WTC11 (cell line): ENCODE results near the gene HBB. TPM values are rescaled to one million over a fixed set of nuclear protein-coding genes. Genes with fewer than 3 reads are reported as not detected.
A peak's percentile ranks its signal among the peaks of the same experiment; 100 is the strongest.

Experiments used
- ATAC-seq: fragments of 200-7000 bp; cut with Tn5 transposase; 2 replicates; pipeline ENCODE4 v1.10.0; 2021; ENCODE audit warnings: mild to moderate bottlenecking, moderate library complexity
- CTCF ChIA-PET: fragments of 300-600 bp; sonication (Branson Sonifier 250); formaldehyde crosslinking; loops from one replicate; lab custom pipeline; 2021; ENCODE audit warnings: antibody characterized with exemption; lab: Charles Lee
- POLR2A ChIA-PET: fragments of 350-600 bp; sonication (Branson Sonifier 250); formaldehyde crosslinking; loops from one replicate; lab custom pipeline; 2021; ENCODE audit warnings: antibody characterized with exemption; lab: Charles Lee
- DNase-seq: peaks from one replicate; pipeline ENCODE4 v3.0.0; 2021; ENCODE audit warnings: low spot score
- H3K27ac Mint-ChIP-seq: 2 replicates; pipeline ENCODE4 v1.8.0; 2021; ENCODE audit warnings: mixed read lengths
- H3K27me3 Mint-ChIP-seq: 2 replicates; pipeline ENCODE4 v1.8.0; 2021; ENCODE audit warnings: low read depth, mild to moderate bottlenecking, moderate library complexity, mixed read lengths
- H3K36me3 Mint-ChIP-seq: 2 replicates; pipeline ENCODE4 v1.8.0; 2021; ENCODE audit warnings: mixed read lengths
- H3K4me1 Mint-ChIP-seq: 2 replicates; pipeline ENCODE4 v1.8.0; 2022; ENCODE audit warnings: mixed read lengths
- H3K4me3 Mint-ChIP-seq: 2 replicates; pipeline ENCODE4 v1.8.0; 2021; ENCODE audit warnings: mild to moderate bottlenecking, moderate library complexity, mixed read lengths
- H3K9me3 Mint-ChIP-seq: 2 replicates; pipeline ENCODE4 v1.8.0; 2021; ENCODE audit warnings: mixed read lengths
- CREM ChIP-seq: sonication (generic); formaldehyde crosslinking; IDR thresholded peaks from 2 replicates; pipeline ENCODE4 v1.8.1; 2022; ENCODE audit warnings: mild to moderate bottlenecking, missing genetic modification reagents, moderate library complexity
- ETV6 ChIP-seq: sonication (generic); formaldehyde crosslinking; IDR thresholded peaks from 2 replicates; pipeline ENCODE4 v1.8.1; 2022; ENCODE audit warnings: mild to moderate bottlenecking, missing genetic modification reagents
- FOXK1 ChIP-seq: sonication (generic); formaldehyde crosslinking; IDR thresholded peaks from 2 replicates; pipeline ENCODE4 v1.8.0; 2022; ENCODE audit warnings: mild to moderate bottlenecking, moderate library complexity, missing genetic modification reagents
- FOXP1 ChIP-seq: sonication (generic); formaldehyde crosslinking; IDR thresholded peaks from 2 replicates; pipeline ENCODE4 v1.8.0; 2022; ENCODE audit warnings: missing genetic modification reagents, mild to moderate bottlenecking, moderate library complexity, borderline replicate concordance
- GTF2I ChIP-seq: fragments of 250-450 bp; sonication (Bioruptor Pico); conservative IDR thresholded peaks from 2 replicates; pipeline ENCODE4 v1.4.0; 2021; ENCODE audit warnings: mild to moderate bottlenecking
- NR2C2 ChIP-seq: sonication (generic); formaldehyde crosslinking; IDR thresholded peaks from 2 replicates; pipeline ENCODE4 v1.8.0; 2022; ENCODE audit warnings: mild to moderate bottlenecking, missing genetic modification reagents
- OVOL2 ChIP-seq: fragments of 250-450 bp; sonication (Bioruptor Pico); IDR thresholded peaks from 2 replicates; pipeline ENCODE4 v1.9.0; 2021; ENCODE audit warnings: mild to moderate bottlenecking, borderline replicate concordance
- RORB ChIP-seq: fragments of 250-450 bp; sonication (Bioruptor Pico); IDR thresholded peaks from 2 replicates; pipeline ENCODE4 v1.9.0; 2021; ENCODE audit warnings: mild to moderate bottlenecking
- SOX15 ChIP-seq: fragments of 250-450 bp; sonication (Bioruptor Pico); IDR thresholded peaks from 2 replicates; pipeline ENCODE4 v1.9.0; 2021; ENCODE audit warnings: mild to moderate bottlenecking
- TEAD4 ChIP-seq: sonication (generic); formaldehyde crosslinking; IDR thresholded peaks from 2 replicates; pipeline ENCODE4 v1.8.0; 2022; ENCODE audit warnings: mild to moderate bottlenecking, missing genetic modification reagents
- TP53 ChIP-seq: sonication (generic); formaldehyde crosslinking; IDR thresholded peaks from 2 replicates; pipeline ENCODE4 v1.8.1; 2023; ENCODE audit warnings: mild to moderate bottlenecking, missing genetic modification reagents
- ZNF263 ChIP-seq: sonication (generic); formaldehyde crosslinking; IDR thresholded peaks from 2 replicates; pipeline ENCODE4 v1.8.1; 2022; ENCODE audit warnings: low read depth, mild to moderate bottlenecking, moderate library complexity, missing genetic modification reagents
- ZNF396 ChIP-seq: fragments of 250-450 bp; sonication (Bioruptor Pico); IDR thresholded peaks from 2 replicates; pipeline ENCODE4 v1.8.0; 2021; ENCODE audit warnings: mild to moderate bottlenecking, moderate library complexity, borderline replicate concordance
- ZNF423 ChIP-seq: fragments of 250-450 bp; sonication (Bioruptor Pico); IDR thresholded peaks from 2 replicates; pipeline ENCODE4 v2.1.2; 2022; ENCODE audit warnings: mild to moderate bottlenecking, moderate library complexity
- total RNA-seq: library from RNA; stranded (reverse); gene quantifications from 3 replicates; pipeline ENCODE4 v1.2.3, GENCODE V29; 2021
- TF ChIP-seq, protein P1 (sequence below): fragments of 250-450 bp; sonication (Bioruptor Pico); IDR thresholded peaks from 2 replicates; pipeline ENCODE4 v1.9.0; 2021; ENCODE audit warnings: mild to moderate bottlenecking, borderline replicate concordance
- TF ChIP-seq, protein P2 (sequence below): sonication (generic); formaldehyde crosslinking; IDR thresholded peaks from 2 replicates; pipeline ENCODE4 v1.8.0; 2022; ENCODE audit warnings: mild to moderate bottlenecking, missing genetic modification reagents
- TF ChIP-seq, protein P3 (sequence below): sonication (generic); formaldehyde crosslinking; IDR thresholded peaks from 2 replicates; pipeline ENCODE4 v1.8.0; 2023; ENCODE audit warnings: mild to moderate bottlenecking, missing genetic modification reagents
- TF ChIP-seq, protein P4 (sequence below): sonication (generic); formaldehyde crosslinking; IDR thresholded peaks from 2 replicates; pipeline ENCODE4 v1.8.1; 2022; ENCODE audit warnings: low read depth, missing genetic modification reagents, borderline replicate concordance
- TF ChIP-seq, protein P5 (sequence below): sonication (generic); formaldehyde crosslinking; conservative IDR thresholded peaks from 2 replicates; pipeline ENCODE4 v1.8.1; 2022; ENCODE audit warnings: mild to moderate bottlenecking, missing genetic modification reagents
- TF ChIP-seq, protein P6 (sequence below): sonication (generic); formaldehyde crosslinking; IDR thresholded peaks from 2 replicates; pipeline ENCODE4 v1.8.1; 2023; ENCODE audit warnings: mild to moderate bottlenecking, missing genetic modification reagents, moderate library complexity

Gene HBB
- total RNA-seq, 1 experiment from 2014 or later: not detected

DNA sequence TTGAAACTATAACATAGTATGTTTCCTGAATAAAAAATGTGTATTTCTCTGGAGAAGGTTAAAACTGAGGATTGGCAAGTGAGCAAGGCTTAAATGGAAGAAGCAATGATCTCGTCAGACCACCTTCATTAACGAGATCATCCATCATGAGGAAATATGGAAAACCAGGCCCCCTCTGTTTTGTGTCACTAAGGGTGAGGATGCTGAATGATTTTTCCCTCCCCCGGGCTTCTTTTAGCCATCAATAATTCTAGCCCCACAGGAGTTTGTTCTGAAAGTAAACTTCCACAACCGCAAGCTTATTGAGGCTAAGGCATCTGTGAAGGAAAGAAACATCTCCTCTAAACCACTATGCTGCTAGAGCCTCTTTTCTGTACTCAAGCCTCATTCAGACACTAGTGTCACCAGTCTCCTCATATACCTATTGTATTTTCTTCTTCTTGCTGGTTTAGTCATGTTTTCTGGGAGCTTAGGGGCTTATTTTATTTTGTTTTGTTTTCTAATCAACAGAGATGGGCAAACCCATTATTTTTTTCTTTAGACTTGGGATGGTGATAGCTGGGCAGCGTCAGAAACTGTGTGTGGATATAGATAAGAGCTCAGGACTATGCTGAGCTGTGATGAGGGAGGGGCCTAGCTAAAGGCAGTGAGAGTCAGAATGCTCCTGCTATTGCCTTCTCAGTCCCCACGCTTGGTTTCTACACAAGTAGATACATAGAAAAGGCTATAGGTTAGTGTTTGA is 48.7 kb upstream of the HBB start:
- ChIA-PET POLR2A (no interaction called here), CTCF (interaction anchor here (0.7 kb wide), 1 partner anchor 16 kb away, joined by 3 read pairs; no protein-coding TSS in a partner anchor)
- H3K36me3 Mint-ChIP-seq: no peaks in the 10 kb centered on the region
- H3K9me3 Mint-ChIP-seq: no peaks in the 10 kb centered on the region
- TF ChIP-seq SOX15 (CRISPR knock-in tag) (no peak), ETV6 (CRISPR knock-in tag) (no peak), OVOL2 (CRISPR knock-in tag) (no peak), GTF2I (CRISPR knock-in tag) (no peak), ZNF396 (CRISPR knock-in tag) (no peak), NR2C2 (CRISPR knock-in tag) (no peak), RORB (CRISPR knock-in tag) (no peak), FOXK1 (CRISPR knock-in tag) (no peak), TP53 (no peak), CREM (CRISPR knock-in tag) (no peak)
- TF ChIP-seq, protein P1, sequence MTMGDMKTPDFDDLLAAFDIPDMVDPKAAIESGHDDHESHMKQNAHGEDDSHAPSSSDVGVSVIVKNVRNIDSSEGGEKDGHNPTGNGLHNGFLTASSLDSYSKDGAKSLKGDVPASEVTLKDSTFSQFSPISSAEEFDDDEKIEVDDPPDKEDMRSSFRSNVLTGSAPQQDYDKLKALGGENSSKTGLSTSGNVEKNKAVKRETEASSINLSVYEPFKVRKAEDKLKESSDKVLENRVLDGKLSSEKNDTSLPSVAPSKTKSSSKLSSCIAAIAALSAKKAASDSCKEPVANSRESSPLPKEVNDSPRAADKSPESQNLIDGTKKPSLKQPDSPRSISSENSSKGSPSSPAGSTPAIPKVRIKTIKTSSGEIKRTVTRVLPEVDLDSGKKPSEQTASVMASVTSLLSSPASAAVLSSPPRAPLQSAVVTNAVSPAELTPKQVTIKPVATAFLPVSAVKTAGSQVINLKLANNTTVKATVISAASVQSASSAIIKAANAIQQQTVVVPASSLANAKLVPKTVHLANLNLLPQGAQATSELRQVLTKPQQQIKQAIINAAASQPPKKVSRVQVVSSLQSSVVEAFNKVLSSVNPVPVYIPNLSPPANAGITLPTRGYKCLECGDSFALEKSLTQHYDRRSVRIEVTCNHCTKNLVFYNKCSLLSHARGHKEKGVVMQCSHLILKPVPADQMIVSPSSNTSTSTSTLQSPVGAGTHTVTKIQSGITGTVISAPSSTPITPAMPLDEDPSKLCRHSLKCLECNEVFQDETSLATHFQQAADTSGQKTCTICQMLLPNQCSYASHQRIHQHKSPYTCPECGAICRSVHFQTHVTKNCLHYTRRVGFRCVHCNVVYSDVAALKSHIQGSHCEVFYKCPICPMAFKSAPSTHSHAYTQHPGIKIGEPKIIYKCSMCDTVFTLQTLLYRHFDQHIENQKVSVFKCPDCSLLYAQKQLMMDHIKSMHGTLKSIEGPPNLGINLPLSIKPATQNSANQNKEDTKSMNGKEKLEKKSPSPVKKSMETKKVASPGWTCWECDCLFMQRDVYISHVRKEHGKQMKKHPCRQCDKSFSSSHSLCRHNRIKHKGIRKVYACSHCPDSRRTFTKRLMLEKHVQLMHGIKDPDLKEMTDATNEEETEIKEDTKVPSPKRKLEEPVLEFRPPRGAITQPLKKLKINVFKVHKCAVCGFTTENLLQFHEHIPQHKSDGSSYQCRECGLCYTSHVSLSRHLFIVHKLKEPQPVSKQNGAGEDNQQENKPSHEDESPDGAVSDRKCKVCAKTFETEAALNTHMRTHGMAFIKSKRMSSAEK: no peak
- TF ChIP-seq, protein P2, sequence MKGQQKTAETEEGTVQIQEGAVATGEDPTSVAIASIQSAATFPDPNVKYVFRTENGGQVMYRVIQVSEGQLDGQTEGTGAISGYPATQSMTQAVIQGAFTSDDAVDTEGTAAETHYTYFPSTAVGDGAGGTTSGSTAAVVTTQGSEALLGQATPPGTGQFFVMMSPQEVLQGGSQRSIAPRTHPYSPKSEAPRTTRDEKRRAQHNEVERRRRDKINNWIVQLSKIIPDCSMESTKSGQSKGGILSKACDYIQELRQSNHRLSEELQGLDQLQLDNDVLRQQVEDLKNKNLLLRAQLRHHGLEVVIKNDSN: no peak
- TF ChIP-seq, protein P3, sequence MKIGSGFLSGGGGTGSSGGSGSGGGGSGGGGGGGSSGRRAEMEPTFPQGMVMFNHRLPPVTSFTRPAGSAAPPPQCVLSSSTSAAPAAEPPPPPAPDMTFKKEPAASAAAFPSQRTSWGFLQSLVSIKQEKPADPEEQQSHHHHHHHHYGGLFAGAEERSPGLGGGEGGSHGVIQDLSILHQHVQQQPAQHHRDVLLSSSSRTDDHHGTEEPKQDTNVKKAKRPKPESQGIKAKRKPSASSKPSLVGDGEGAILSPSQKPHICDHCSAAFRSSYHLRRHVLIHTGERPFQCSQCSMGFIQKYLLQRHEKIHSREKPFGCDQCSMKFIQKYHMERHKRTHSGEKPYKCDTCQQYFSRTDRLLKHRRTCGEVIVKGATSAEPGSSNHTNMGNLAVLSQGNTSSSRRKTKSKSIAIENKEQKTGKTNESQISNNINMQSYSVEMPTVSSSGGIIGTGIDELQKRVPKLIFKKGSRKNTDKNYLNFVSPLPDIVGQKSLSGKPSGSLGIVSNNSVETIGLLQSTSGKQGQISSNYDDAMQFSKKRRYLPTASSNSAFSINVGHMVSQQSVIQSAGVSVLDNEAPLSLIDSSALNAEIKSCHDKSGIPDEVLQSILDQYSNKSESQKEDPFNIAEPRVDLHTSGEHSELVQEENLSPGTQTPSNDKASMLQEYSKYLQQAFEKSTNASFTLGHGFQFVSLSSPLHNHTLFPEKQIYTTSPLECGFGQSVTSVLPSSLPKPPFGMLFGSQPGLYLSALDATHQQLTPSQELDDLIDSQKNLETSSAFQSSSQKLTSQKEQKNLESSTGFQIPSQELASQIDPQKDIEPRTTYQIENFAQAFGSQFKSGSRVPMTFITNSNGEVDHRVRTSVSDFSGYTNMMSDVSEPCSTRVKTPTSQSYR (CRISPR knock-in tag): no peak
- TF ChIP-seq, protein P4, sequence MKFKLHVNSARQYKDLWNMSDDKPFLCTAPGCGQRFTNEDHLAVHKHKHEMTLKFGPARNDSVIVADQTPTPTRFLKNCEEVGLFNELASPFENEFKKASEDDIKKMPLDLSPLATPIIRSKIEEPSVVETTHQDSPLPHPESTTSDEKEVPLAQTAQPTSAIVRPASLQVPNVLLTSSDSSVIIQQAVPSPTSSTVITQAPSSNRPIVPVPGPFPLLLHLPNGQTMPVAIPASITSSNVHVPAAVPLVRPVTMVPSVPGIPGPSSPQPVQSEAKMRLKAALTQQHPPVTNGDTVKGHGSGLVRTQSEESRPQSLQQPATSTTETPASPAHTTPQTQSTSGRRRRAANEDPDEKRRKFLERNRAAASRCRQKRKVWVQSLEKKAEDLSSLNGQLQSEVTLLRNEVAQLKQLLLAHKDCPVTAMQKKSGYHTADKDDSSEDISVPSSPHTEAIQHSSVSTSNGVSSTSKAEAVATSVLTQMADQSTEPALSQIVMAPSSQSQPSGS (CRISPR knock-in tag): no peak
- TF ChIP-seq, protein P5, sequence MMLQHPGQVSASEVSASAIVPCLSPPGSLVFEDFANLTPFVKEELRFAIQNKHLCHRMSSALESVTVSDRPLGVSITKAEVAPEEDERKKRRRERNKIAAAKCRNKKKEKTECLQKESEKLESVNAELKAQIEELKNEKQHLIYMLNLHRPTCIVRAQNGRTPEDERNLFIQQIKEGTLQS (CRISPR knock-in tag): no peak
- DNase-seq: no peak
- no peaks in the 10 kb centered on the region for H3K27me3 Mint-ChIP-seq
- peaks cover 6% of the 10 kb centered on the region for H3K4me1 Mint-ChIP-seq
- no peak overlapping the region for H3K4me3 Mint-ChIP-seq
- no peak for ATAC-seq
- H3K27ac Mint-ChIP-seq: no peak overlapping the region

DNA sequence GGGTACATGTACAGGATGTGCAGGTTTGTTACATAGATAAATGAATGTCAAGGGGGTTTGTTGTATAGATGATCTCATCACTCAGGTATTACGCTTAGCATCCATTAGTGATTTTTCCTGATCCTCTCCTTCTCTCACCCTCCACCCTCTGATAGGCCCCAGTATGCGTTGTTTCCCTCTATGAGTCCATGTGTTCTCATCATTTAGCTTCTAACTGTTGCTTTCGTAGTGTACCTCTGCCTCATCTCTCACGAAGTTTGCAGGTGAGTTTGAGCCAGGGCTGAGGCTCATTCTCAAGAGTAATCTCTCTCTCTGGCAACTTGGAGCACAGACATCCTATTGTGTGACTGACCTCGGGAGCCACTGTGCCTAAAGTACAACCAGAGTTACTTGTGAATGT is 47.5 kb upstream of the HBB start:
- no peak overlapping the region for H3K4me3 Mint-ChIP-seq
- H3K36me3 Mint-ChIP-seq: no peaks in the 10 kb centered on the region
- H3K27ac Mint-ChIP-seq: peak overlapping the region; percentile 46; the same call in 1 of the 2 replicates
- no peaks in the 10 kb centered on the region for H3K9me3 Mint-ChIP-seq
- no peaks in the 10 kb centered on the region for H3K27me3 Mint-ChIP-seq
- H3K4me1 Mint-ChIP-seq: peaks cover 5% of the 10 kb centered on the region
- DNase-seq (no peak), ATAC-seq (peak; percentile 62)
- ChIA-PET POLR2A (no interaction called here), CTCF (no interaction called here)
- TF ChIP-seq ZNF263 (no peak), FOXP1 (no peak), TEAD4 (no peak), GTF2I (CRISPR knock-in tag) (no peak), ZNF423 (CRISPR knock-in tag) (no peak)
- TF ChIP-seq, protein P6, sequence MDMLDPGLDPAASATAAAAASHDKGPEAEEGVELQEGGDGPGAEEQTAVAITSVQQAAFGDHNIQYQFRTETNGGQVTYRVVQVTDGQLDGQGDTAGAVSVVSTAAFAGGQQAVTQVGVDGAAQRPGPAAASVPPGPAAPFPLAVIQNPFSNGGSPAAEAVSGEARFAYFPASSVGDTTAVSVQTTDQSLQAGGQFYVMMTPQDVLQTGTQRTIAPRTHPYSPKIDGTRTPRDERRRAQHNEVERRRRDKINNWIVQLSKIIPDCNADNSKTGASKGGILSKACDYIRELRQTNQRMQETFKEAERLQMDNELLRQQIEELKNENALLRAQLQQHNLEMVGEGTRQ: no peak
- TF ChIP-seq, protein P1: no peak
